Effector CD8-positive, alpha-beta T cell (primary cell): ENCODE data around the gene TBL3.
A peak's percentile ranks its signal among the peaks of the same experiment; 100 is the strongest.

Experiments
- DNase-seq: peaks from one replicate; lab custom pipeline; 2025; lab: John Stamatoyannopoulos, UW

TBL3 gene

DNA sequence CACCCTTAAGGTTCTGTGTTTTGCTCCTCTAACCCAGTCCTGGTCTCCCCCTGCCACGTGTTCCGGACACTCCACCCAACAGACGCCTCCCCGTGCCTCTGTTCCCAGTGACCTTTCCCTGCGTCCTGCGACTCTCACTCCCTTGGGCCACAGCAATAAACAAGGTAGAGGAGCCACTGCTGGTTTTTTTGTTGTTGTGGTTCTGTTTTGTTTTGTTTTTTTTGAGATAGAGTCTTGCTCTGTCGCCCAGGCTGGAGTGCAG lies 44.0 kb downstream of the TBL3 start:
- no peak for DNase-seq

GRCh38 chr16:2016407-2016922 lies 44.6 kb downstream of the TBL3 start:
- DNase-seq, result no peak

DNA sequence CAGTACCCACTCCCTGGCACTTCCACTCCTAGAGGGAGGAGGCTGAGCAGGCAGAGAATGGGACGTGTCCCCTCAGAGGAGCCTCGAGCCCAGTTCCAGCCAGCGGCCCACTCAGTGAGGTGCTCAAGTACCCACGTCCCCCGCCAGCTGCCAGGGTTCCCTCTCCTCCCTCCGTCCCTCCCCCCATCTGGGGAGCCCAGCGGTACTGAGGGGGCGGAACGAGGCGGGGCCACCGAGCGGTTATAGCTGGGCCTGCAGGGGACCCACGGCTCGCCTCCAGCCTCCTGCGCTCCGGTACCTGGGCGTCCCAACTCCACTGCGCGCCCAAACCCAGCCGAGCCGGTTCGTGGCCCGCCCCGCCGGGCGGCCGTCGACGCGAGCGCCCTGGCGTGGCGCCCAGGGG lies 47.7 kb downstream of the TBL3 start, which contains the start of gene NPW:
TSS of gene NPW (plus strand) at position 268 of the 403 bp plus-strand sequence.
- DNase-seq, result no peak

GRCh38 chr16:2019921-2020831 lies 48.3 kb downstream of the TBL3 start:
- DNase-seq, result no peak

GRCh38 chr16:2022723-2023091 lies 50.9 kb downstream of the TBL3 start:
- no peak for DNase-seq

DNA sequence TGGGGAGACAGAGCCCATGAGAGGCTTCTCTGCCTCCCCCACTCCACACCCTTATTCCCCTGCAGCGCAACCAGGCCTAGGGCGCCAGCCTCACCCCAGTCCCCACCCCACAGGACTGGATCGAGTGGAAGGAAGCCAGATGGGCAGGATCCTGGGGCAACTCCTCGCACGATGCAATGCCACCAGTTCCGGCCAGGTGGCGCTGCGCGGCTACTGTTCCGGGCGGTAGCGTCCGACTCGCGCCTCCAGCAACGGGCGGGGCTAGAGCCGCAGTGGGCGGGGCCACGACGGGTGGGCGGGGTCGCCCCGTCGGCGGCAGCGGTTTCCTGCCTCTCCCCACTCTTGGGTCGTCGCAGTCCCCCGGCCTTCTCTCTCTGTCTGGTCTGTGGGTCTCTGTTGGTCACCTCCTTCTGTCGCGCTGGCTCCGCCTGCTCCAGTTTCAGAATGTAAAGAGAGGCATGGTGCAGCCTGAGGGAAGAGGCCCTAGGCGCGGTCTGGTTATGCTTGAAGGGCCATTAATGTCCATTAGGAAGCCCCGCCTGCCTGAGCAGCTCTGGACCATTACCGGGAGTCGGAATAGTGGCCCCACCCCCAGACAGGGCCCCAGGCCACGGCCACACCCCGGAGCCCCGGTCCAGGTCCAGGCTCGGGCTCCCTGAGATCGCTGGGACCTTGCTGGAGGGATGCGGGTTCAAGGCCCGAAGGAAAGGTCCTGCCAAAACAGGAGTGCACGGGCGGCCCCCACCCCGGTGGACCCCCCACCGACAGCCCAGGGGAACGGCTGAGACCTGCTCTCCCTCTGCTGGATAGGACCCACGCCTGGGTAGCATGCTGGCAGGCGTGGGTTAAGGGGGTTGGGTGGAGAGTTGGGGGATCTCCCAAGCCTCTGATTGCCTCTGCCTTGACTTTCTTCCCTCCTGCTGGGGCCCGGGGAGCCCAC lies 51.5 kb downstream of the TBL3 start:
- peak; percentile 95 for DNase-seq

DNA sequence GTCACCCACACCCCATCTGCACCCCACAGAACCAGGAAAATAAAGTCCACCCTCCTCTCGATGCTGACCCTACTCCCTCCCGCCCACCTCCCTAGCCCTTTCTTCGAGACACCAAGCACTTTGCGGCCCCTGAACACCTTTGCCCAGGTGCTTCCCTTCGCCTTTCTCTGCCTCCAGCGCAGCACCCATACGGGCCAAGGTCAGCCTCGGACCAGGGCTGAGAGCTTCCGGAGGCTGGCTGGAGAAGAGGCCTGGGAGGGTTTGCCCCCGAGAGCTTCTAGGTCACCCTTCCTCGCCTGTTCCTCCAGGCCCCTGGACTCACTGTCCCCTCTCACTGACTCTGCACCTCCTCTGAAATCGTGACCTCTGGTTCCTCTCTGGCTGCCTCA lies 52.2 kb downstream of the TBL3 start:
- no peak for DNase-seq

DNA sequence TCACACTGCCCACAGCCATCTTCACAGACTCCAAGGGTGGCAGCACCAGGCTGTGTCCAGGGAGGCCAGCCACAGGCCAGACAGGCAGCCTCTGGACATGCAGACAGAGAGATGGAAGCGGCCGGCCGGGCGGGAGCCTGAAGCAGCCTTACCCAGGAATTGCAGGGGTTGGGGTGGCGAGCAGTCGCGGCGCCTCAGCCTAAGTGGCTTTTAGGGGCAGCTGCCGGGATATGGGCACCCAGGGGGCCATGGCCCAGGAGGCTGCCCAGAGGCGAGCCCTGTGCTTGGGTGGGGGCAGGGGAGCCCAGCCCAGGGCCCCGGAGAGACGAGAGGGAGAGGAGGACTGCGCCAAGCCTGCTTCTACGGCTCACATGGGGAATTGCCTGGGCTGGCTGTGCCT lies 53.4 kb downstream of the TBL3 start:
- no peak for DNase-seq

GRCh38 chr16:2025878-2026460 lies 54.1 kb downstream of the TBL3 start:
- DNase-seq, result no peak

DNA sequence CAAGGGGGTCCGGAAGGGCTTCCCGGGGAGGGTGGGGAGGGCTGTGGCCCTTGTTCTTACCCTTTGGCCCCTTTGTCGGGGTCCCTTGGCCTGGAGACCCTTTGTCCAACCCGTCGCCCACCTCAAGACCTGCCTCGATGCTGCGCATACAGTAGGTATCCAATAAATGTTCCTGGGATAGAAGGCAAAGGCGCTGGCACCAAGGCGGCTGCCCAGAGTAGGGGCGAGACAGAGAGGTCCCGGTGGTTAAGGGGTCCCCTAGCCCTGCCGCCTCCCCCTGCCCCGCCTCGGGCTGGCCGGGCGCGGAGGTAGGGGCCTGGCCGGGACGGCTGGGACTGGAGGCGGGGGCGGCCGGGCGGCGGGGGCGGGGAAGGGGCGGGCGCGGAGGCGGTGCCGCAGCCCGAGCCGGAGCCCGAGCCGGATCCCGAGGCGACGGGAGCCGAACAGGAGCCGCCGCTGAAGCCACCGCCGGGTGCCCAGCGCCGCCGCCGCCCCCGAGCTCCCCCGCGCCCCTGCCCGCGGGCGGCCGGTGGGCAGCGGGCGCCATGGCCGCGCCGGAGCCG lies 54.7 kb downstream of the TBL3 start, which contains the start of gene NHERF2:
TSS of gene NHERF2 (plus strand) at position 442 of the 563 bp plus-strand sequence. CDS start at position 546, 104 bp downstream.
- DNase-seq, result no peak

- DNase-seq, result no peak
Observed at GRCh38 chr16:2027024-2028010, 55.5 kb downstream of the TBL3 start.

DNA sequence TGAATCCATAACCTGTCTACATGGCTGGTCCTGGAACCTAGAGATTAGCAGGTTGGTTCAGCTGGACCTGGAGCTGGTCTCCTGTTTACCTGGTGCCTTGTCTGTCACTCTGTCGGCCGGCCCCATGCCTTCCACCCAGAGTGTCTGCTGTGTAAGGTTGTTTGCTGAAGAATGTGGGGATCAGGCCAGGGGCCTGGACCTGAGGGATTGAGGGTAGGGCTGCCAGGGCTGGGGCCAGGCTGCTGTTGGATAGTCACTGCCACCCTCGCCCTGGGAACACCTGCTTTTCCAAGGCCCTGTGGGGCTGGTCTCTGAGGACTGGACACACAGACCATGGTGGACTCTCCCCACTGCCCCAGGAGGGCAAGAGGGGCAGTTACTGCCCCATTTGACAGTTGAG lies 56.3 kb downstream of the TBL3 start:
- DNase-seq, result no peak

GRCh38 chr16:2028620-2029220 lies 56.9 kb downstream of the TBL3 start:
- no peak for DNase-seq

DNA sequence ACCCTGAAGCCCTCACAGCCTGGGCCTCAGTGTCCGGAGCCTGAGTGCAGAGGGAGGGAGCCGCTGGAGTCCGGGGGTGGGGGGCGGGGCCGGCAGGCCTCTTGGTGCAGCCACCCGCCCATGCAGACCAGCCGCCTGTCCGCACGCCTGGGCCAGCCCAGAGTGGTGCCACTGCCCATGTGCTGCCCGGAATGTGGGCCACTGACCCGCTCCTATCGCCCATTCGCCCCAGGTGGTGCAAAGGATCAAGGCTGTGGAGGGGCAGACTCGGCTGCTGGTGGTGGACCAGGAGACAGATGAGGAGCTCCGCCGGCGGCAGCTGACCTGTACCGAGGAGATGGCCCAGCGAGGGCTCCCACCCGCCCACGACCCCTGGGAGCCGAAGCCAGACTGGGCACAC lies 57.5 kb downstream of the TBL3 start:
- DNase-seq, result no peak

- DNase-seq, result no peak
Observed at GRCh38 chr16:2030036-2030435, 58.2 kb downstream of the TBL3 start.

DNA sequence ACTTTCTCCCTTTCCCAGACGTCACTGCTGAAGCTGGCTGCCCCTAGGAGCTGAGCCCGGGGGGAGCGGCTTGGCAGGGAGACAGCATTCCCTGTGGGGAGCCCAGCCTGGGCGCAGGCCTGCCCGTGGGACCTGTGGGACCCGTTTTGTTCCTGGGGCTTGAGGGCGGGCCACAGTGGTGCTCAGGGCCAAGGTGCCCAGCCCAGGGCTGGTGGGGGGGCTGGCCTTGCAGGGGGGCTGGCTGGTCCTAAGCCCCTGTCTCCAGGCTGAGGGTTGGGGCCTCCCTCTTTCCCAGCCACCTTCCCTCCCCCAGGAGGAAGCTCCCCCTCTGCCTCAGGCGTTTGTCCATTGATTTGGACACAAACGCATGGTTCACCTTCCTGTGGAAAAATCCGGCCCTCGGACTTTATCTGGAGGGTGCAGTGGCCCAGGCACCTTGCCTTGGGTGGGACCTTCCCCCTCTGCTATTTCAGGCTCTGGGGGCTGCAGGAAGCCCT lies 59.3 kb downstream of the TBL3 start:
- no peak for DNase-seq
